Body of pancreas (tissue), 4 donors: ENCODE results near the gene RAP1A.

Source experiments
- POLR2A ChIP-seq, 3 donors: fragments of 450-650 bp; IDR thresholded peaks; one replicate each; pipeline ENCODE4 v1.6.1; 2016; ENCODE audit warnings: antibody characterized with exemption in 3 of 3, mild to moderate bottlenecking in 2 of 3
- TF ChIP-seq, protein P1 (sequence below), 7 experiments: fragments of 450-650 bp in 4 of 7; fragments of 200-600 bp in 3 of 7; sonication (generic) in 3 of 7; IDR thresholded peaks; one replicate each; pipeline ENCODE4 v1.5.1; 2016 to 2019; ENCODE audit warnings: antibody characterized with exemption in 7 of 7

- TF ChIP-seq, protein P1, sequence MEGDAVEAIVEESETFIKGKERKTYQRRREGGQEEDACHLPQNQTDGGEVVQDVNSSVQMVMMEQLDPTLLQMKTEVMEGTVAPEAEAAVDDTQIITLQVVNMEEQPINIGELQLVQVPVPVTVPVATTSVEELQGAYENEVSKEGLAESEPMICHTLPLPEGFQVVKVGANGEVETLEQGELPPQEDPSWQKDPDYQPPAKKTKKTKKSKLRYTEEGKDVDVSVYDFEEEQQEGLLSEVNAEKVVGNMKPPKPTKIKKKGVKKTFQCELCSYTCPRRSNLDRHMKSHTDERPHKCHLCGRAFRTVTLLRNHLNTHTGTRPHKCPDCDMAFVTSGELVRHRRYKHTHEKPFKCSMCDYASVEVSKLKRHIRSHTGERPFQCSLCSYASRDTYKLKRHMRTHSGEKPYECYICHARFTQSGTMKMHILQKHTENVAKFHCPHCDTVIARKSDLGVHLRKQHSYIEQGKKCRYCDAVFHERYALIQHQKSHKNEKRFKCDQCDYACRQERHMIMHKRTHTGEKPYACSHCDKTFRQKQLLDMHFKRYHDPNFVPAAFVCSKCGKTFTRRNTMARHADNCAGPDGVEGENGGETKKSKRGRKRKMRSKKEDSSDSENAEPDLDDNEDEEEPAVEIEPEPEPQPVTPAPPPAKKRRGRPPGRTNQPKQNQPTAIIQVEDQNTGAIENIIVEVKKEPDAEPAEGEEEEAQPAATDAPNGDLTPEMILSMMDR (IDR thresholded peaks at IDR 0.05) = no peak
- no peak for TF ChIP-seq POLR2A (IDR thresholded peaks at IDR 0.05)
Observed at GRCh38 chr1:111621050-111621449, 1.5 kb downstream of the RAP1A start.
